Measurements from ENCODE around the gene AFDN.

DNA sequence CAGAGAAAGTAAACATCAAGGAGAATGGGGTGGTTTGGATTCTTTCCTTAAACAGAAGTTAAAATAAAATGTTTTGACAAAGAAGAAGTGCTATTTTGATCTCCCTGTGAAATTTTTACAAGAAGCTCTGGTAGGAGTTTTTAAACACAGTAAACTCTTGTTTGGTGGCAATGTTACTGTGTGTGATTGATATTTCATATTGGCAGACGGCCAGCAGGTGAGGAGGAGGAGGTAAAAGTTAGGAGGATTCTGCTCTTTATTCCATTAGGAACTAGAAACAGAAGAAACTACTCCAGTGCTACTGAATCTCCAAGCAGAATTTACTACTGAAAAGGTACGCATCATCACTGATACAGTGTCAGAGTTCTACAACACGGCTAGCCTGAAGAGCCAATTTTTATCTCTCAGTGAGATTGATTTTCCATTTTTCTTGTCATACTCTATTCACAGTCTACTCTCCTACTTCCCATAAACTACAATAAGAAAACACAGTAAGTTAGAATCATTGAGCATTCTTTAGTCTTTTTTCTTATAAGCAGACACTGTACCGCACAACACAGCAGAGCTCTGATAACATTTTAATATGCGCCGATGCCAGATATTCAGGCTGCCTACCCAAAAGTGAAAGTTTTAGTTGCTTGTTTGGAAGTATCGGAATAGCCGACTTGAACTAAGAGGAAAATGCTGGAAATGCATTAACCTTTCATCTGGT, 21.2 kb upstream of the AFDN start:
- TF ChIP-seq CTCF (IDR thresholded peaks at IDR 0.05; ENCODE audit: low read depth, low read length): no peak
- no peak for TF ChIP-seq POLR2A (IDR thresholded peaks at IDR 0.05; ENCODE audit: extremely low read depth, insufficient read length)
- TF ChIP-seq, protein P1, sequence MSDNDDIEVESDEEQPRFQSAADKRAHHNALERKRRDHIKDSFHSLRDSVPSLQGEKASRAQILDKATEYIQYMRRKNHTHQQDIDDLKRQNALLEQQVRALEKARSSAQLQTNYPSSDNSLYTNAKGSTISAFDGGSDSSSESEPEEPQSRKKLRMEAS (IDR thresholded peaks at IDR 0.05; ENCODE audit: low read depth, low read length): no peak
- no peak for TF ChIP-seq MYC (IDR thresholded peaks at IDR 0.05; ENCODE audit: low read depth, low read length)
